Muscle of leg (tissue), 11 donors: ENCODE data around the gene GASK1A. TPM values are rescaled to one million over a fixed set of nuclear protein-coding genes. Genes with fewer than 3 reads are reported as not detected.
A peak's percentile ranks its signal among the peaks of the same experiment; 100 is the strongest.
"Not testable (repeated sequence)": the region's sequence is repeated elsewhere in the genome, so short reads cannot be mapped to it uniquely, and the experiment has no call there.

Source experiments
- DNase-seq: peaks from one replicate; pipeline ENCODE4 v3.0.0; 2013
- H3K27ac ChIP-seq: one replicate; pipeline ENCODE4 v1.5.1; 2013; ENCODE audit warnings: mild to moderate bottlenecking, low read length, control low read depth
- H3K27me3 ChIP-seq: one replicate; pipeline ENCODE4 v1.6.1; 2013; ENCODE audit warnings: low read length; ENCODE audit not compliant: control insufficient read depth, insufficient read depth
- H3K36me3 ChIP-seq: one replicate; pipeline ENCODE4 v1.6.1; 2013; ENCODE audit warnings: low read length; ENCODE audit not compliant: control insufficient read depth, insufficient read depth
- H3K4me1 ChIP-seq: one replicate; pipeline ENCODE4 v1.6.1; 2013; ENCODE audit warnings: low read length; ENCODE audit not compliant: control insufficient read depth, insufficient read depth
- H3K4me3 ChIP-seq: one replicate; pipeline ENCODE4 v1.5.1; 2013; ENCODE audit warnings: low read length, control low read depth
- H3K9me3 ChIP-seq: replicated peaks from 2 replicates; pipeline ENCODE4 v1.6.1; 2013; ENCODE audit warnings: low read depth, low read length; ENCODE audit not compliant: control insufficient read depth
- WGBS: methylation state at CpG from one replicate; pipeline ENCODE4 v1.1.5; 2013; ENCODE audit warnings: missing lambda C conversion rate; ENCODE audit not compliant: insufficient coverage; 5-methylcytosine and 5-hydroxymethylcytosine counted together
- polyA plus RNA-seq, 8 donors: library from polyadenylated mRNA; unstranded; fragments of 120-200 nt; gene quantifications; one replicate each; pipeline versions ENCODE4 v1.2.1 to v1.2.3, GENCODE V29; 2013; ENCODE audit warnings: inconsistent platforms in 1 of 8, low replicate concordance in 1 of 8; ENCODE audit not compliant: insufficient read length in 8 of 8, insufficient read depth in 1 of 8
- total RNA-seq: library from RNA; stranded (reverse); fragments of 120-200 nt; gene quantifications from one replicate; pipeline ENCODE4 v1.2.4, GENCODE V29; 2013

GASK1A gene
- total and polyA plus RNA-seq, 9 donors = 4.1 to 14.6 (median 6.8) TPM

DNA sequence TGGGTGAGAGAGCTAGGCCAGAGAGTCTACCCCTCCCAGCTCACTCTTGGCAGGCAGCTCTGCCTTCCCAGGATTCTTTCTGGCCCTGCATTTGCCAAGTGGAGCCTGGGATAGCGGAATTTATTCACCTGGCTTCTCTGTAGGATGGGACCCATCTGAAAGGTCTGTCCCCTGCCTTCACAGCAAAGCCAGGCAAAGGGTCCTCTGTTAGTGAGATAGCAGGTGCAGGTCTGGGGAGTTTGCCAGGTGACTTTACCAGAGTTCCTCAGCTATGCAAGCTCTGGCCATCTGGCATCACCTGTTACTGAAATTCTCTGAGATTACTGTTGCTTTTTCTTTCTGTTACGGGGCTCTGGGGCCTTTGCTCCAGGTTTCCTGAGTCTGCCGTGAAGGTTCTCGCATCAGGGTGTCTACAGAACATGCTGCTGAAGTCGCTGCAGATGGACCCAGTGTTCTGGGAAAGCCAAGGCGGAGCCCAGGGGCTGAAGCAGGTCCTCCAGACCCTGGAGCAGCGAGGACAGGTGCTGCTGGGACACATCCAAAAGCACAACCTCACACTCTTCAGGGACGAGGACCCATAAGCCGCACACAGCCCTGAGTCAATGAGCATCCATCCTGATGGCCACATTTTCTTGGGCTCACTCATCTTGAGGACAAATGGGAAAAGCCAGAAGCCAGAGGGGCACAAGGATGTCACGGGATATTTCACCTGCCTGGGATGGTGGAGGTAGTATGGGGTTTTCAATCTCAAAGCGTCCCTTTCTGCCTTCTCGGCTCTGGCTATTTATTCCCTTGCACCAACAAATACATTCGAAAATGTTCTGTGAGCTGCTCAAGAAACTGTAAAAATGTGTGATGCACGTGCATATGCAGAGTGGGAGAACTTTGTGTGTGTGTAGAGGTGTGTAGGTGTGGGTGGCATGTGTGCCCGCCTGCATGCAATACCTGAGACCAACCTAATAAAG is 77.0 kb downstream of the GASK1A start:
- peaks cover 4% of the 10 kb centered on the region for H3K9me3 ChIP-seq
- 70% methylated on average over 9 of the region's 15 CpGs for WGBS
- H3K36me3 ChIP-seq = peaks cover 2% of the 10 kb centered on the region
- no peak overlapping the region for H3K4me3 ChIP-seq
- H3K27ac ChIP-seq = no peak overlapping the region
- peaks cover 8% of the 10 kb centered on the region for H3K4me1 ChIP-seq
- no peak for DNase-seq
- peaks cover 2% of the 10 kb centered on the region for H3K27me3 ChIP-seq

DNA sequence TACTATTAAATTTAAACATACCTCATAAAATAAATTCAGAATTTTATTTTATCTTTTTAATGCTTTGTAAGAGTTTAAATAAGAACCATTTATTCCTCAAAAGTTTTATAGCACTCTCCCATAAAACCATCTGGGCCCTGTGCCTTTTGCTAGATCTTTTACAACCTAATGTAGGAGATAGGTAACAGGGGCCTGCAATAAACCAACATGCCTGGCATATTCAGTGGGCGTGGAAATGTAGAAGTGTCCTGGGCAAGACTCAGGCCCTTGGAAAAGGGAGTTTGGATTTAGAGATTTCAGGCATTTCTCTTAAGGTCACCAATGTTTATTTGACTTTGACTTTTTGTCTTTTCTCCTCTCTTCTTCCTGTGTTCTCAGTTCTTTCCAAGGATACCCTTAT is 80.3 kb downstream of the GASK1A start:
- no peak for DNase-seq
- Histone ChIP-seq H3K27ac (no peak overlapping the region), H3K4me3 (no peak overlapping the region), H3K9me3 (peaks cover 4% of the 10 kb centered on the region), H3K4me1 (peaks cover 10% of the 10 kb centered on the region), H3K36me3 (peaks cover 6% of the 10 kb centered on the region), H3K27me3 (no peaks in the 10 kb centered on the region)
- WGBS = 80% methylated on average over 1 of the region's 1 CpG

GRCh38 chr3:43061101-43061895 is 82.2 kb downstream of the GASK1A start:
- 59% methylated on average over 5 of the region's 8 CpGs for WGBS
- Histone ChIP-seq H3K27me3 (no peaks in the 10 kb centered on the region), H3K4me1 (peaks cover 6% of the 10 kb centered on the region), H3K27ac (no peak overlapping the region), H3K4me3 (no peak overlapping the region), H3K36me3 (peaks cover 6% of the 10 kb centered on the region), H3K9me3 (peaks cover 4% of the 10 kb centered on the region)
- peak; percentile 52 for DNase-seq

- peaks cover 6% of the 10 kb centered on the region for H3K4me1 ChIP-seq
- no peak overlapping the region for H3K4me3 ChIP-seq
- H3K9me3 ChIP-seq = peaks cover 4% of the 10 kb centered on the region
- 63% methylated on average over 1 of the region's 5 CpGs for WGBS
- DNase-seq = no peak
- peaks cover 4% of the 10 kb centered on the region for H3K36me3 ChIP-seq
- H3K27me3 ChIP-seq = no peaks in the 10 kb centered on the region
- no peak overlapping the region for H3K27ac ChIP-seq
These were observed 83.0 kb downstream of the GASK1A start for GRCh38 chr3:43062040-43062563.

GRCh38 chr3:43062564-43063040 is 83.5 kb downstream of the GASK1A start:
- Histone ChIP-seq H3K27ac (no peak overlapping the region), H3K4me1 (peaks cover 6% of the 10 kb centered on the region), H3K36me3 (peaks cover 4% of the 10 kb centered on the region), H3K9me3 (peaks cover 4% of the 10 kb centered on the region), H3K27me3 (no peaks in the 10 kb centered on the region), H3K4me3 (no peak overlapping the region)
- DNase-seq = no peak
- WGBS = 53% methylated on average over 5 of the region's 8 CpGs

GRCh38 chr3:43063114-43063513 is 84.0 kb downstream of the GASK1A start:
- Histone ChIP-seq H3K36me3 (peaks cover 4% of the 10 kb centered on the region), H3K9me3 (peaks cover 4% of the 10 kb centered on the region), H3K4me3 (no peak overlapping the region), H3K4me1 (peaks cover 6% of the 10 kb centered on the region), H3K27ac (no peak overlapping the region), H3K27me3 (no peaks in the 10 kb centered on the region)
- 63% methylated on average over 5 of the region's 5 CpGs for WGBS
- no peak for DNase-seq

DNA sequence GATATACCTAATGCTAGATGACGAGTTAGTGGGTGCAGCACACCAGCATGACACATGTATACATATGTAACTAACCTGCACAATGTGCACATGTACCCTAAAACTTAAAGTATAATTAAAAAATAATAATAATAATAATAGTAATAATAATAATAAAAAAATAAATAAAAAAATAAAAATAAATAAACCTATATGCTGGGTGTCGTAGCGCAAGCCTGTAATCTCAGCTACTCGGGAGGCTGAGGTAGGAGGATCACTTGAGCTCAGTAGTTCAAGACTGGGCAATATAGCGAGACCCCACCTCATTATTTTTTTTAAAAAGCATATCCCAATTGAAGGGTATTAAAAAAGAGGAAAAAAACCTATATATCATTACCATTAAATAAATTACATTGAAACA is 91.6 kb downstream of the GASK1A start:
- no CpG with 5 or more reads among the region's 5 CpGs for WGBS
- not testable (repeated sequence) for H3K4me3 ChIP-seq, DNase-seq, H3K9me3 ChIP-seq, H3K36me3 ChIP-seq, H3K4me1 ChIP-seq, H3K27ac ChIP-seq, H3K27me3 ChIP-seq

DNA sequence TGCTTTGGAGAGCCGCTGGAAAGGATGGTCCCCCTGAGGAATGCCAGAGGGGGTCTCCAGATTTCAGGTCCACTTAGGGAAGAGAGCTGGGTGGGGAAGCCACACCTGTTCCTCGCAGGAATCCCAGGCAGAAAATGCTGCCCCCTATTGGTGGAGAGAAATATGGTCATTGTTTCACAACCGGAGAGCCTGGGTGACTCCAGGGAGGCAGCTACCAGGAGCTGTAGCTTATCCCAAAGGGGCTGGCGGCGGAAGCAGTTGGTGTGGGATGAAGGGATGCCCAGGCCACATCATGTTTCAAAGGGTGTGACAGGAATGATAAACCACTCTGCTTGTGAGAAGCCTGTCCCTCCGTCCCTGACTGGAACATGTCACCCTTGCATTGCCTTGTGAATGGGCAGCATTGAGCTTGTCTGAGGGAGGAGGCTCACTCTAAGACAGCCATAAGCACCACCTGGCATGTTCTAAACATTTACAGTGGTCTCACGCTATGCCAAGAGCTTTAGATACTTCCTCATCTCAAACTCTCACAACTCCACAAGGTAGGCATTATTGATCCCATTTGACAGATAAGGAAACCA is 92.3 kb downstream of the GASK1A start:
- WGBS = 37% methylated on average over 5 of the region's 7 CpGs
- peaks cover 2% of the 10 kb centered on the region for H3K9me3 ChIP-seq
- DNase-seq = no peak
- H3K36me3 ChIP-seq = no peaks in the 10 kb centered on the region
- no peaks in the 10 kb centered on the region for H3K27me3 ChIP-seq
- no peak overlapping the region for H3K4me3 ChIP-seq
- H3K27ac ChIP-seq = no peak overlapping the region
- H3K4me1 ChIP-seq = no peaks in the 10 kb centered on the region

DNA sequence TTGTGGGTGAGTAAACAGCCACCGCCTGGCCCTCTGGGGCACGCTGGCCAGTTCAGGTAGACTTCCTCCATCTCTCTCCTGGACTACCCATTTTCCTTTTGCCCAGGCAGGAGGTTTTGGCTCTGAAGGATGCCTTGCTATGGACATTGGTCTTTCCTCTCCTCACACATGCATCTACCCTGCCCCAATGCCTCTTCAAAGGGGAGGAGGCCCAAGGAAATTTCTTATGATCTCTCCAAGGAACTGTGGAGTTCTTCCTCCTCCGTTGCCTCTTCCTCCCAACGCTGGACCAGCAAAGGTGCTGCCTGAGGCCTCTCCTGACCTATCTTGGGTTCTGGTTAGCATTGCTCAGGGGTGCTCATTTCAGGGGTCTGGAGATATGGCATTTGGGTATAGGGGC is 93.2 kb downstream of the GASK1A start:
- Histone ChIP-seq H3K9me3 (peaks cover 2% of the 10 kb centered on the region), H3K27me3 (no peaks in the 10 kb centered on the region), H3K36me3 (peaks cover under 1% of the 10 kb centered on the region), H3K4me1 (no peaks in the 10 kb centered on the region), H3K27ac (no peak overlapping the region), H3K4me3 (no peak overlapping the region)
- 80% methylated on average over 1 of the region's 4 CpGs for WGBS
- DNase-seq = no peak
